HEK293 (cell line): Measurements from ENCODE around the gene CYTH4.

Experiments used
- CTCF ChIA-PET: fragments of 350-600 bp; formaldehyde crosslinking; extraction: SDS; loops from one replicate; lab custom pipeline; 2021; ENCODE audit warnings: antibody characterized with exemption; lab: Yijun Ruan, JAX
- POLR2A ChIA-PET: fragments of 300-600 bp; formaldehyde crosslinking; extraction: SDS; loops from one replicate; lab custom pipeline; 2020; ENCODE audit warnings: antibody characterized with exemption, inconsistent platforms; lab: Yijun Ruan, JAX
- H3K27ac ChIP-seq: fragments of 200-500 bp; sonication (Bioruptor generic); 2 replicates; pipeline ENCODE4 v1.5.1; 2014; ENCODE audit warnings: low read depth, low read length, control low read depth, inconsistent platforms; ENCODE audit errors: extremely low read depth
- H3K36me3 ChIP-seq, 2 experiments: fragments of 200-500 bp in 1 of 2; sonication (Bioruptor generic) in 1 of 2; 1 replicate in 1 of 2; 2 replicates in 1 of 2; pipeline ENCODE4 v1.5.1; 2014 to 2017; ENCODE audit warnings: inconsistent platforms in 2 of 2, low read length in 2 of 2; ENCODE audit not compliant: control insufficient read depth in 2 of 2, insufficient read depth in 1 of 2
- H3K4me1 ChIP-seq: fragments of 200-500 bp; sonication (Bioruptor generic); 2 replicates; pipeline ENCODE4 v1.5.1; 2014; ENCODE audit warnings: mild to moderate bottlenecking, low read length, inconsistent platforms; ENCODE audit not compliant: control insufficient read depth, insufficient read depth
- H3K4me3 ChIP-seq: 2 replicates; pipeline ENCODE4 v1.5.1; 2011; ENCODE audit warnings: low read depth, mild to moderate bottlenecking, control low read depth, low read length, moderate library complexity
- H3K9me3 ChIP-seq: fragments of 200-500 bp; sonication (Bioruptor generic); 2 replicates; pipeline ENCODE4 v1.5.1; 2014; ENCODE audit warnings: low read depth, low read length, inconsistent platforms; ENCODE audit not compliant: control insufficient read depth, insufficient read depth
- CTCF ChIP-seq: fragments of 450-650 bp; formaldehyde crosslinking; IDR thresholded peaks from 2 replicates; pipeline ENCODE4 v1.5.1; 2016; ENCODE audit warnings: missing biosample characterization, missing genetic modification characterization
- GLI2 ChIP-seq: fragments of 450-650 bp; formaldehyde crosslinking; IDR thresholded peaks from 2 replicates; pipeline ENCODE4; 2017; ENCODE audit warnings: missing biosample characterization, missing genetic modification characterization, low read depth, borderline replicate concordance
- GLIS2 ChIP-seq: fragments of 450-650 bp; formaldehyde crosslinking; IDR thresholded peaks from 2 replicates; pipeline ENCODE4 v1.5.1; 2016; ENCODE audit warnings: missing biosample characterization, missing genetic modification characterization
- KLF1 ChIP-seq: fragments of 450-650 bp; formaldehyde crosslinking; IDR thresholded peaks from 2 replicates; pipeline ENCODE4 v1.5.1; 2016; ENCODE audit warnings: missing biosample characterization, missing genetic modification characterization
- REST ChIP-seq: fragments of 450-650 bp; formaldehyde crosslinking; IDR thresholded peaks from 2 replicates; pipeline ENCODE4 v1.5.1; 2016; ENCODE audit warnings: missing biosample characterization, missing genetic modification characterization
- SP7 ChIP-seq: fragments of 450-650 bp; formaldehyde crosslinking; IDR thresholded peaks from 2 replicates; pipeline ENCODE4 v1.5.1; 2016; ENCODE audit warnings: missing biosample characterization, missing genetic modification characterization
- YY1 ChIP-seq: fragments of 450-650 bp; formaldehyde crosslinking; IDR thresholded peaks from 2 replicates; pipeline ENCODE4 v1.5.1; 2018; ENCODE audit warnings: missing biosample characterization, missing genetic modification characterization
- YY2 ChIP-seq: fragments of 450-650 bp; formaldehyde crosslinking; IDR thresholded peaks from 2 replicates; pipeline ENCODE4 v1.5.1; 2016; ENCODE audit warnings: missing biosample characterization, missing genetic modification characterization
- ZBTB1 ChIP-seq: fragments of 450-650 bp; formaldehyde crosslinking; IDR thresholded peaks from 2 replicates; pipeline ENCODE4 v1.5.1; 2016; ENCODE audit warnings: missing biosample characterization, missing genetic modification characterization
- ZBTB10 ChIP-seq: fragments of 450-650 bp; formaldehyde crosslinking; IDR thresholded peaks from 2 replicates; pipeline ENCODE4 v1.5.1; 2016; ENCODE audit warnings: missing biosample characterization, missing genetic modification characterization
- ZBTB48 ChIP-seq: fragments of 450-650 bp; formaldehyde crosslinking; IDR thresholded peaks from 2 replicates; pipeline ENCODE4 v1.5.1; 2016; ENCODE audit warnings: missing biosample characterization, missing genetic modification characterization
- ZBTB8A ChIP-seq: fragments of 450-650 bp; formaldehyde crosslinking; IDR thresholded peaks from 2 replicates; pipeline ENCODE4 v1.5.1; 2016; ENCODE audit warnings: missing biosample characterization, missing genetic modification characterization
- ZNF112 ChIP-seq: fragments of 450-650 bp; formaldehyde crosslinking; IDR thresholded peaks from 2 replicates; pipeline ENCODE4 v1.5.0; 2017; ENCODE audit warnings: missing biosample characterization, missing genetic modification characterization
- ZNF121 ChIP-seq: fragments of 450-650 bp; formaldehyde crosslinking; IDR thresholded peaks from 2 replicates; pipeline ENCODE4 v1.5.1; 2016; ENCODE audit warnings: missing biosample characterization, missing genetic modification characterization
- ZNF169 ChIP-seq: fragments of 450-650 bp; formaldehyde crosslinking; IDR thresholded peaks from 2 replicates; pipeline ENCODE4 v1.5.1; 2016; ENCODE audit warnings: missing biosample characterization, missing genetic modification characterization
- ZNF19 ChIP-seq: fragments of 450-650 bp; formaldehyde crosslinking; IDR thresholded peaks from 2 replicates; pipeline ENCODE4; 2016; ENCODE audit warnings: missing biosample characterization, missing genetic modification characterization, low read depth
- ZNF2 ChIP-seq: fragments of 450-650 bp; formaldehyde crosslinking; IDR thresholded peaks from 2 replicates; pipeline ENCODE4 v1.5.1; 2016; ENCODE audit warnings: missing biosample characterization, missing genetic modification characterization
- ZNF292 ChIP-seq: fragments of 450-650 bp; formaldehyde crosslinking; IDR thresholded peaks from 2 replicates; pipeline ENCODE4 v1.5.1; 2016; ENCODE audit warnings: low read depth, missing biosample characterization, missing genetic modification characterization, borderline replicate concordance
- ZNF335 ChIP-seq: fragments of 450-650 bp; formaldehyde crosslinking; conservative IDR thresholded peaks from 2 replicates; pipeline ENCODE4 v1.5.1; 2016; ENCODE audit warnings: missing biosample characterization, missing genetic modification characterization
- ZNF394 ChIP-seq: fragments of 450-650 bp; formaldehyde crosslinking; IDR thresholded peaks from 2 replicates; pipeline ENCODE4 v1.5.1; 2016; ENCODE audit warnings: missing biosample characterization, missing genetic modification characterization, mild to moderate bottlenecking, moderate library complexity, borderline replicate concordance
- ZNF561 ChIP-seq: fragments of 450-650 bp; IDR thresholded peaks from 2 replicates; pipeline ENCODE4 v1.5.1; 2018; ENCODE audit warnings: missing biosample characterization, missing genetic modification characterization, borderline replicate concordance
- ZNF629 ChIP-seq: fragments of 450-650 bp; formaldehyde crosslinking; IDR thresholded peaks from 2 replicates; pipeline ENCODE4 v1.5.1; 2017; ENCODE audit warnings: missing biosample characterization, missing genetic modification characterization
- ZNF654 ChIP-seq: fragments of 450-650 bp; formaldehyde crosslinking; IDR thresholded peaks from 2 replicates; pipeline ENCODE4 v1.5.1; 2016; ENCODE audit warnings: low read depth, missing biosample characterization, missing genetic modification characterization
- TF ChIP-seq, protein P1 (sequence below): fragments of 450-650 bp; formaldehyde crosslinking; IDR thresholded peaks from 2 replicates; pipeline ENCODE4 v1.5.1; 2016; ENCODE audit warnings: missing biosample characterization, missing genetic modification characterization

CYTH4 gene

GRCh38 chr22:37316405-37316804 is 34.1 kb downstream of the CYTH4 start:
- H3K4me1 ChIP-seq, result no peaks in the 10 kb centered on the region
- no peak overlapping the region for H3K4me3 ChIP-seq
- ChIA-PET POLR2A (interaction anchor here (0.7 to 1.2 kb wide), 2 partner anchors 31 to 140 kb away, joined by 3 to 4 read pairs; no protein-coding TSS in a partner anchor), CTCF (interaction anchor here (0.6 to 7.0 kb wide), 38 partner anchors 12 to 276 kb away, joined by 3 to 273 read pairs (median 4); partner anchors contain the start of genes CYTH4 and MFNG)
- TF ChIP-seq ZNF561 (tag by site-specific recombination) (no peak), ZNF112 (no peak), ZBTB1 (tag by site-specific recombination) (no peak), SP7 (tag by site-specific recombination) (no peak), ZNF169 (tag by site-specific recombination) (no peak), ZBTB10 (tag by site-specific recombination) (no peak), KLF1 (no peak), GLI2 (no peak), ZNF19 (tag by site-specific recombination) (no peak), ZNF292 (tag by site-specific recombination) (no peak), ZNF121 (tag by site-specific recombination) (no peak)
- no peak overlapping the region for H3K27ac ChIP-seq
- no peaks in the 10 kb centered on the region for H3K9me3 ChIP-seq
- no peaks in the 10 kb centered on the region for H3K36me3 ChIP-seq

DNA sequence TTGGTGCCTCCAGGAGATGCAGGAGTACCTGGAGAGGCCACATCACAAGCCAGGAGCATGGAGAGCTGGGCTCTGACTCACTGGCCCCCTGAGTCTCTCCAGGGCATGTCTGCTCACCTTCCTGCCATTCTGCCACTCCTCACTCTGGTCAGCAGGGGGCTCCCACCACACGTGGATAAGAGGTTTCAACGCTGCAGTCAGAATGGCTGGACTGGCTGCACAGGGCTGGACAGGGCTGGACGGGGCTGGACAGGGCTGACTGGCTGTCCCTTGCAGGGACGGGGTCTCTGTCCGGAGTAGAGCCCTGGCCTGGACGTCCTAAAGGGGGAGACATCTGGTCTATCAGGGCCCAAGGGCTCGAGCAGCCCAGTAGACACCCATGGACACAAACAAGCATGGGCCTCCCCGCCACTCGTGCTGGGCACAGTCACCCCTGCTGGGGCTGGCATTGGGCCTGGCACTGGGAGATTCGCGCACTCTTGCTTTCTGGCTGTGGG is 34.6 kb downstream of the CYTH4 start:
- H3K27ac ChIP-seq, result no peak overlapping the region
- H3K36me3 ChIP-seq, result no peaks in the 10 kb centered on the region
- no peaks in the 10 kb centered on the region for H3K4me1 ChIP-seq
- no peaks in the 10 kb centered on the region for H3K9me3 ChIP-seq
- CTCF ChIA-PET, result interaction anchor here (0.6 to 7.0 kb wide), 46 partner anchors 13 to 275 kb away, joined by 3 to 273 read pairs (median 4); partner anchors contain the start of genes CYTH4 and MFNG
- no peak overlapping the region for H3K4me3 ChIP-seq
- POLR2A ChIA-PET, result interaction anchor here (0.7 to 1.2 kb wide), 2 partner anchors 31 to 140 kb away, joined by 3 to 4 read pairs; no protein-coding TSS in a partner anchor
- 0 out of 2 replicates have a peak, but pooled peaks have one; percentile 28 for TF ChIP-seq ZBTB8A (tag by site-specific recombination)
- TF ChIP-seq ZNF335 (tag by site-specific recombination), result no peak
- peak; percentile 34; the same call in 1 of the 2 replicates for TF ChIP-seq ZNF394 (tag by site-specific recombination)
- TF ChIP-seq ZBTB48, result peak; percentile 58
- TF ChIP-seq GLIS2 (tag by site-specific recombination), result 0 out of 2 replicates have a peak, but pooled peaks have one; percentile 12
- peak; percentile 77 for TF ChIP-seq YY2
- 0 out of 2 replicates have a peak, but pooled peaks have one; percentile 26 for TF ChIP-seq SP7 (tag by site-specific recombination)
- TF ChIP-seq ZNF654, result peak; percentile 99
- peak; percentile 77; the same call in 1 of the 2 replicates for TF ChIP-seq ZNF2 (tag by site-specific recombination)
- peak; percentile 33; the same call in 1 of the 2 replicates for TF ChIP-seq YY1 (tag by site-specific recombination)
- peak; percentile 69 for TF ChIP-seq REST (tag by site-specific recombination)
- TF ChIP-seq, protein P1, sequence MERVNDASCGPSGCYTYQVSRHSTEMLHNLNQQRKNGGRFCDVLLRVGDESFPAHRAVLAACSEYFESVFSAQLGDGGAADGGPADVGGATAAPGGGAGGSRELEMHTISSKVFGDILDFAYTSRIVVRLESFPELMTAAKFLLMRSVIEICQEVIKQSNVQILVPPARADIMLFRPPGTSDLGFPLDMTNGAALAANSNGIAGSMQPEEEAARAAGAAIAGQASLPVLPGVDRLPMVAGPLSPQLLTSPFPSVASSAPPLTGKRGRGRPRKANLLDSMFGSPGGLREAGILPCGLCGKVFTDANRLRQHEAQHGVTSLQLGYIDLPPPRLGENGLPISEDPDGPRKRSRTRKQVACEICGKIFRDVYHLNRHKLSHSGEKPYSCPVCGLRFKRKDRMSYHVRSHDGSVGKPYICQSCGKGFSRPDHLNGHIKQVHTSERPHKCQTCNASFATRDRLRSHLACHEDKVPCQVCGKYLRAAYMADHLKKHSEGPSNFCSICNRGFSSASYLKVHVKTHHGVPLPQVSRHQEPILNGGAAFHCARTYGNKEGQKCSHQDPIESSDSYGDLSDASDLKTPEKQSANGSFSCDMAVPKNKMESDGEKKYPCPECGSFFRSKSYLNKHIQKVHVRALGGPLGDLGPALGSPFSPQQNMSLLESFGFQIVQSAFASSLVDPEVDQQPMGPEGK (tag by site-specific recombination), result no peak
- 0 out of 2 replicates have a peak, but pooled peaks have one; percentile 15 for TF ChIP-seq ZNF629 (tag by site-specific recombination)
- peak; percentile 95 for TF ChIP-seq CTCF
